ENCODE data around the gene NDRG3.
"Not testable (repeated sequence)": the region's sequence is repeated elsewhere in the genome, so short reads cannot be mapped to it uniquely, and the experiment has no call there.

Gene NDRG3

DNA sequence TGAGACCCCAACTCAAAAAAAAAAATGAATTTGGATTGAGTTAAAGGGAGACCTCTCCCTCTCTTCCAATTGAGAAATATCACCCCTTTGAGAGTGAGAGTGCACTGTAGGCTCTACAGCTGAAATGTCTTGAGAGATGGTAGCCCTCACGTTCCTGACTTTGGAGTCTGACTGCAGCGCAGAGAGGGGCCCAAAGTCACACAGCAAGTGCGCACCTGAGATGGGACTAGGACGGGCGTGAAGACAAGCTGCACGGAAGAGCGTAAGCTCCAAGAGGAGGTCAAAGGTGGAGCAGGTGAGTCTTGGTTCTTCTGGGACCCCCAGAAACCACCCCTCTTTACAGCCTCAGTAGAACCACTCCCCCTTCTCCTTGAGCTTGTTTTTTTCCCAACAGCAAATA lies 100.5 kb downstream of the NDRG3 start:
- no peak for DNase-seq (ENCODE audit: low read depth in 2 of 2, low spot score in 1 of 2)

- DNase-seq (ENCODE audit: low read depth in 2 of 2, low spot score in 1 of 2), result peak; percentile 20 to 38
Observed at GRCh38 chr20:36644706-36645095, 101.2 kb downstream of the NDRG3 start.

- DNase-seq (ENCODE audit: low read depth in 2 of 2, low spot score in 1 of 2), result peak; percentile 17 to 47
Observed at GRCh38 chr20:36644032-36644705, 101.7 kb downstream of the NDRG3 start.

DNA sequence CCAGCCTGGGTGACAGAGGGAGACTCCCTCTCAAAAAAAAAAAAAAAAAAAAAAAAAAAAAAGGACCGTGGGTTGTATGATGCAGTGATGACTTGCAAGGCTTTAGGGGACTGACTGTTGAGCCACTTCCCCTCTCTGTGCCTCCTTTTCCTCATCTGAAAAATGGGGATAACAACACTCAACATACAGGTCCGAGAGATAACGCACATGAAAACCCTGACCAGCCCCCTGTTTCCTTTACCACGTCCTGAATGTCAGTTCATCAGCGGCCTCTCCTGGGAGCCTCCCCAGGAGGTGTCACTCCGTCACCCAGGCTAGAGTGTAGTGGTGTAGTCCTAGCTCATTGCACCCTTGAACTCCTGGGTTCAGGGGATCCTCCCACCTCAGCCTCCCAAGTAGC lies 103.8 kb downstream of the NDRG3 start:
- DNase-seq (ENCODE audit: low read depth in 2 of 2, low spot score in 1 of 2), result no peak

GRCh38 chr20:36641506-36641843 lies 104.4 kb downstream of the NDRG3 start:
- no peak for DNase-seq (ENCODE audit: low read depth in 2 of 2, low spot score in 1 of 2)

- DNase-seq (ENCODE audit: low read depth in 2 of 2, low spot score in 1 of 2), result not testable (repeated sequence)
Observed at GRCh38 chr20:36638876-36639400, 107.0 kb downstream of the NDRG3 start.

DNA sequence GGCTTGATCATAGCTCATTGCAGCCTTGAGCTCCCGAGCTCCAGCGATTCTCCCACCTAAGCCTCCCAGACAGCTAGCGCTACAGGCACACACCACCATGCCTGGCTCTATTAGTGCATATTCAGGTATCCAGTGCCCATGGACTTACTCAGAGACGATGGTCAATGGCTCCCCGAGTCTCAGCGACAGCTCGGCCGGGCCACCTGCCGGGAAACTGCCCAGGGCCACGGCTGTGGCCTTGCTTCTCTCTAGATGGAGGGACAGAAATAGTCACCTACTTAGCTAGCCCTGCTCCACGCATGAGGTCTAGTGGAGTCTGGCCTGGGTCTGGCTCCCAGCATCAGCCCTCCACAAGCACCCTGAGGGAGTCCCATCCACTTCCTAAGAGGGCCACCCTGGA lies 111.5 kb downstream of the NDRG3 start:
- DNase-seq (ENCODE audit: low read depth in 2 of 2, low spot score in 1 of 2), result no peak

DNA sequence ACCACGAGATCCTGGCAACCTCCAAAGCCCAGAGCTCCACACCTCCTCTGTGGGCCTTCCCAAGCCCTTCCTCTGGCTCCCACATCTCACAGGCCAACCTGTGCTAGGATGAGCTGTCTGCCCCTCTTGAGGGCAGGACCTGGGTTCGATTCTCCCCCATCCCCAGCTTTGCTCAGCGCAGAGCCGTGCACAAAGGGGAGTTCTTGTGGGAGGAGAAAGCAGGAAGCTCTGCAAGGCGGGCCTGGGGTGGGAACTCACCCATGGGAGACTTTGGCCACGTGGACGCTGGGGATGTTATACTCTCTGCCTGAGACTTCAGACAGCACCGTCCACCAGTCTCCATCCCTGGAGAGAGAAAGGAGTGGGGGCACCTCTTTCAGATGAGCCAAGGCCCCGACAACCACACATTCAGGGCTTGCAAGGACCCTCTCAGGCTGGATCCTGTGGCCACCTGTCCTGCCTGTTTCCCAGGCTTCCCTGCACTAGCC lies 112.6 kb downstream of the NDRG3 start:
- no peak for DNase-seq (ENCODE audit: low read depth in 2 of 2, low spot score in 1 of 2)

GRCh38 chr20:36632487-36633284 lies 113.2 kb downstream of the NDRG3 start:
- DNase-seq (ENCODE audit: low read depth in 2 of 2, low spot score in 1 of 2), result no peak

GRCh38 chr20:36632147-36632486 lies 113.8 kb downstream of the NDRG3 start:
- DNase-seq (ENCODE audit: low read depth in 2 of 2, low spot score in 1 of 2), result no peak

GRCh38 chr20:36631646-36632045 lies 114.2 kb downstream of the NDRG3 start:
- no peak for DNase-seq (ENCODE audit: low read depth in 2 of 2, low spot score in 1 of 2)

GRCh38 chr20:36629719-36630681 lies 115.9 kb downstream of the NDRG3 start:
- peak in 1 of 2 donors; percentile 7 for DNase-seq (ENCODE audit: low read depth in 2 of 2, low spot score in 1 of 2)

- DNase-seq (ENCODE audit: low read depth in 2 of 2, low spot score in 1 of 2), result peak in 1 of 2 donors; percentile 29
Observed at GRCh38 chr20:36628076-36628475, 117.8 kb downstream of the NDRG3 start.

GRCh38 chr20:36624944-36625324 lies 121.0 kb downstream of the NDRG3 start:
- DNase-seq (ENCODE audit: low read depth in 2 of 2, low spot score in 1 of 2), result no peak

GRCh38 chr20:36624068-36624943 lies 121.6 kb downstream of the NDRG3 start:
- DNase-seq (ENCODE audit: low read depth in 2 of 2, low spot score in 1 of 2), result no peak

DNA sequence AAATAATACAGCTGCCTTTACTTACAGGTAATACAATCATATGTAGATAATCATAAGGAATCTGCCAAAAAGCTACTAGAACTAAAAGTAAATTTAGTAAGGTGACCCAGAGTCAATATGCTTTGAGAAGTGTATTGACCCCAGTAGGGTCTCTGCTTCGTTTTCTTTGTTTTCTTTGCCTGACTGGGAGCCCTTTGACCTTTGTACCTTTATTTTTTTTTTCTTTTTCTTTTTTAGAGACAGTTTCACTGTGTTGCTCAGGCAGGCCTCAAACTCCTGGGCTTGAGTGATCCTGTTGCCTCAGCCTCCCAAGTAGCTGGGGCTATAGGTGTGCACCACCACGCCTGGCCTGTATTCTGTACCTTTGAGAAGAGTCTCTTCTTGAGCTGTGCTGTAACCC lies 122.4 kb downstream of the NDRG3 start:
- no peak for DNase-seq (ENCODE audit: low read depth in 2 of 2, low spot score in 1 of 2)

DNA sequence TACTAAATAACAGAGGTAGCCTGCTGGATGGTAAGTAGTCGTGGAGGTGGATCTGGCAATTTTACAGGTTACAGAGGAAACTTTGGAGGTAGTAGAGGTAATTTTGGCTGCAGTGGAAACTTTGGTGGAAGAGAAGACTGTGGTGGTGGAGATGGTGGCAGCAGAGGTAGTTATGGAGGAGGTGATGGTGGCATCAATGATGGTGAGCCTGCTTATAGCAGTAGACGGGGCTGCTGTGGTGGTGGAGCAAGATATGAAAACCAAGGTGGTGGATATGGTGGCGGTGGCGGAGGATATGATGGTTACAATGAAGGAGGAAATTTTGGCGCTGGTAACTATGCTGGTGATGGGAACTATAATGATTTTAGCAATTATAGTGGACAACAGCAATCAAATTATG lies 125.0 kb downstream of the NDRG3 start:
- no peak for DNase-seq (ENCODE audit: low read depth in 2 of 2, low spot score in 1 of 2)

DNA sequence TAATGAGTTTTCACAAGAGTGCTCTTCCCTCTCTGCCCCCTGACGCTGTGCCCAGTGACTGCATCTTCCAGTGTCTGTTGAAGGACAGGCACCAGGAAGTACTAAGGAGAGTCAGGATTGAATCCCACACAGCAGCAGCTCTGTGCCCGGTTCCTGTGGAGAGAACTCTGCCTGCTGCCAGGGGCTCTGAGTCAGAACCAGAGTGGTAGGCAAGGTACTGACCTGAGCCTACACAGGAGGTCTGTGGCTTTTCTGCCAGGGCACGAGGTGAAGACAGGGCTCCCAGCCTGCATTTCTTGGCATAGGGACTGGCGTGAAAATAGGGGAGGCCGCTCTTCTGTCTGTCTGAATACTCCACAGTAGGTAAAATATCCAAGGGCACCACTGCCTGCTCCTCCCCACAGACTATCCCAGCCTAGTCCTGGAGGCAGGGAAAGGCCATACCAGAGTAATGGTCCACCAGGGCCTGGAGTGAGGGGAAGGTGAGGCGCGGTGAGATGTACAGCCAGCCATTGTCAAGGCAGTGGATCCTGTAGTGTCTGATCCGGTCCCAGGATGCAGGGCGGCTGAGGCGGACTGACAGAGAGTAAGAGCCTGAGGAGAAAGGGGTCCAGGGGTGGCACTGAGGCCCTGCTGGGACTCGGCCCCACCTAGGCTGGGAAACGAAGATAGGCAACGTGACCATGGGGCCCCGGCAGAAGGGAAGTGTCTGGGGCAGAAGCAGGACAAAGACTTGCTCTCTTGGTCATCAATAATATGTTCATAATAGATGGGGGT lies 130.9 kb downstream of the NDRG3 start:
- no peak for DNase-seq (ENCODE audit: low read depth in 2 of 2, low spot score in 1 of 2)

GRCh38 chr20:36613974-36614373 lies 131.9 kb downstream of the NDRG3 start:
- no peak for DNase-seq (ENCODE audit: low read depth in 2 of 2, low spot score in 1 of 2)

- DNase-seq (ENCODE audit: low read depth in 2 of 2, low spot score in 1 of 2), result no peak
Observed at GRCh38 chr20:36611625-36612024, 134.3 kb downstream of the NDRG3 start.
